H1 (cell line): ENCODE measurements around the gene GUCY1A2. TPM values are rescaled to one million over a fixed set of nuclear protein-coding genes. Genes with fewer than 3 reads are reported as not detected.
A peak's percentile ranks its signal among the peaks of the same experiment; 100 is the strongest.

Experiments used
- CHD7 ChIP-seq: fragments of 300-600 bp; sonication (generic); IDR thresholded peaks from 2 replicates; pipeline ENCODE4 v1.7.1; 2012; ENCODE audit warnings: low read length, moderate library complexity, mild to moderate bottlenecking, inconsistent platforms; ENCODE audit not compliant: insufficient replicate concordance
- FOSL1 ChIP-seq: IDR thresholded peaks from 2 replicates; pipeline ENCODE4 v1.6.1; 2011; ENCODE audit warnings: mild to moderate bottlenecking, low read depth, low read length, moderate library complexity; ENCODE audit not compliant: insufficient read depth
- HDAC2 ChIP-seq, 2 experiments: fragments of 300-600 bp in 1 of 2; sonication (generic) in 1 of 2; IDR thresholded peaks; 2 replicates each; pipeline ENCODE4 v1.6.1; 2011 to 2012; ENCODE audit warnings: low read depth in 2 of 2, low read length in 2 of 2, mild to moderate bottlenecking in 2 of 2, moderate library complexity in 2 of 2, borderline replicate concordance in 1 of 2, inconsistent platforms in 1 of 2
- HDAC6 ChIP-seq: IDR thresholded peaks from one replicate; pipeline ENCODE4 v1.7.1; 2012; ENCODE audit warnings: low read depth, mild to moderate bottlenecking, inconsistent platforms, low read length, moderate library complexity
- NRF1 ChIP-seq: IDR thresholded peaks from 2 replicates; pipeline ENCODE4 v1.6.1; 2011; ENCODE audit warnings: mild to moderate bottlenecking, low read depth, low read length, improper control_type of control experiment
- POU5F1 ChIP-seq: IDR thresholded peaks from 2 replicates; pipeline ENCODE4 v1.6.1; 2011; ENCODE audit warnings: low read depth, mild to moderate bottlenecking, low read length, moderate library complexity
- RAD21 ChIP-seq, 2 experiments: IDR thresholded peaks in 1 of 2; conservative IDR thresholded peaks in 1 of 2; 2 replicates each; pipeline ENCODE4 v1.6.1; 2011; ENCODE audit warnings: low read depth in 2 of 2, low read length in 2 of 2, improper control_type of control experiment in 1 of 2, inconsistent platforms in 1 of 2, mild to moderate bottlenecking in 1 of 2, moderate library complexity in 1 of 2
- RBBP5 ChIP-seq: IDR thresholded peaks from 2 replicates; pipeline ENCODE4 v1.7.1; 2012; ENCODE audit warnings: low read depth, mild to moderate bottlenecking, inconsistent platforms, low read length, moderate library complexity, borderline replicate concordance
- RNF2 ChIP-seq: fragments of 200-900, 300-1000 bp; sonication (generic); IDR thresholded peaks from 2 replicates; pipeline ENCODE4 v1.7.1; 2016; ENCODE audit warnings: borderline replicate concordance, low read depth, mild to moderate bottlenecking, antibody characterized with exemption, low read length; ENCODE audit not compliant: poor library complexity, severe bottlenecking; ENCODE audit errors: missing control alignments
- SUZ12 ChIP-seq: fragments of 200-600 bp; sonication (generic); IDR thresholded peaks from 2 replicates; pipeline ENCODE4 v1.6.1; 2012; ENCODE audit warnings: mild to moderate bottlenecking, inconsistent platforms, low read length, moderate library complexity, mixed read lengths
- polyA plus RNA-seq, 7 experiments: library from polyadenylated mRNA; depleted of rRNA in 3 of 7; stranded (reverse) in 5 of 7; unstranded in 2 of 7; fragments of >200 nt in 5 of 7; fragments of 200-250 nt in 2 of 7; gene quantifications; 1 replicate in 5 of 7; 2 replicates in 1 of 7; 4 replicates in 1 of 7; pipeline versions ENCODE4 v1.2.1 to v1.2.3, GENCODE V29; 2011 to 2013; ENCODE audit warnings: missing spikeins in 2 of 7, mixed read lengths in 2 of 7
- total RNA-seq: library from RNA; stranded (reverse); fragmentation: NEBNext Ultra II Directional; extraction: Animal tissue kit (Norgen Biotek cat#: 25700); gene quantifications from 2 replicates; pipeline ENCODE4 v1.2.1, GENCODE V29; 2021

The GUCY1A2 gene
- total and polyA plus RNA-seq, 2 of the 8 experiments (the other 6 are each of a cell fraction or from before 2014, with no cell fraction given) = 0.11 to 1.9 TPM

- TF ChIP-seq CHD7 = no peak
- TF ChIP-seq FOSL1 = no peak
- no peak for TF ChIP-seq HDAC6
- TF ChIP-seq RAD21 (IDR thresholded peaks at IDR 0.05 in 1 of 2, conservative IDR thresholded peaks at IDR 0.05 in 1 of 2; ENCODE audit: low read depth in 2 of 2, low read length in 2 of 2) = no peak
- no peak for TF ChIP-seq RNF2
- 0 out of 4 replicates have a peak, but pooled peaks of 1 of the 2 experiments have one; percentile 64 for TF ChIP-seq HDAC2 (IDR thresholded peaks at IDR 0.05; ENCODE audit: borderline replicate concordance in 1 of 2, low read depth in 2 of 2, low read length in 2 of 2)
- TF ChIP-seq NRF1 = no peak
- TF ChIP-seq RBBP5 = peak; percentile 52; the same call in 1 of the 2 replicates
- no peak for TF ChIP-seq SUZ12
- TF ChIP-seq POU5F1 = no peak
Measured at GRCh38 chr11:106957030-106957482, 61.2 kb downstream of the GUCY1A2 start (continued).
